Lung (tissue), 12 donors: ENCODE results near the gene CAV2. TPM values are rescaled to one million over a fixed set of nuclear protein-coding genes. Genes with fewer than 3 reads are reported as not detected.

Source experiments
- ATAC-seq: fragments of 200-7000 bp; cut with Tn5 transposase; one replicate; pipeline ENCODE4 v1.9.1; 2020; ENCODE audit warnings: moderate number of reproducible peaks; ENCODE audit not compliant: insufficient read depth, low FRiP score
- DNase-seq, 3 donors: peaks; one replicate each; pipeline ENCODE4 v3.0.0-alpha.2; 2013 to 2017
- H3K27ac ChIP-seq, 2 donors: one replicate each; pipeline ENCODE4 v1.5.1; 2013; ENCODE audit warnings: mild to moderate bottlenecking in 2 of 2, moderate library complexity in 2 of 2, control low read depth in 1 of 2, inconsistent platforms in 1 of 2, low read depth in 1 of 2, low read length in 1 of 2
- H3K27me3 ChIP-seq, 3 donors: one replicate each; pipeline ENCODE4 v1.5.1; 2013; ENCODE audit warnings: low read length in 2 of 3; ENCODE audit not compliant: control insufficient read depth in 3 of 3, insufficient read depth in 3 of 3
- H3K36me3 ChIP-seq, 4 donors: one replicate each; pipeline ENCODE4 v1.5.1; 2013; ENCODE audit warnings: low read length in 4 of 4, mild to moderate bottlenecking in 1 of 4, moderate library complexity in 1 of 4; ENCODE audit not compliant: control insufficient read depth in 4 of 4, insufficient read depth in 4 of 4
- H3K4me1 ChIP-seq, 5 donors: one replicate each; pipeline ENCODE4 v1.5.1; 2013; ENCODE audit warnings: low read length in 5 of 5, mild to moderate bottlenecking in 2 of 5, moderate library complexity in 1 of 5; ENCODE audit not compliant: control insufficient read depth in 5 of 5, insufficient read depth in 5 of 5
- H3K4me3 ChIP-seq: one replicate; pipeline ENCODE4 v1.5.1; 2013; ENCODE audit warnings: mild to moderate bottlenecking, control low read depth, moderate library complexity
- H3K9ac ChIP-seq, 2 donors: one replicate each; pipeline ENCODE4 v1.5.1; 2013; ENCODE audit warnings: low read length in 2 of 2, control low read depth in 1 of 2; ENCODE audit not compliant: insufficient read depth in 1 of 2
- H3K9me3 ChIP-seq, 4 donors: one replicate each; pipeline ENCODE4 v1.5.1; 2013; ENCODE audit warnings: low read length in 3 of 4, mild to moderate bottlenecking in 1 of 4, moderate library complexity in 1 of 4; ENCODE audit not compliant: control insufficient read depth in 4 of 4, insufficient read depth in 3 of 4
- CTCF ChIP-seq: IDR thresholded peaks from 2 replicates; pipeline ENCODE4 v1.5.1; 2012; ENCODE audit warnings: mild to moderate bottlenecking; ENCODE audit errors: control extremely low read depth, extremely low read depth
- WGBS, 2 donors: extraction: QIAGEN DNeasy Blood & Tissue Kit; methylation state at CpG; one replicate each; pipeline ENCODE4 v1.1.7; 2013; 5-methylcytosine and 5-hydroxymethylcytosine counted together
- polyA plus RNA-seq, 2 donors: library from polyadenylated mRNA; stranded (reverse); fragments of 200-250 nt; gene quantifications; one replicate each; pipeline ENCODE4 v1.2.1, GENCODE V29; 2013
- total RNA-seq, 2 donors: library from RNA; depleted of rRNA in 1 of 2; stranded (reverse); fragments of >200 nt in 1 of 2; gene quantifications; one replicate each; pipeline ENCODE4 v1.2.1, GENCODE V29; 2014 to 2021
- donor health status: control.
- donor health status: control.
- donor health status: Bipolar disorder and iron deficiency.
- donor health status: healthy.
- donor health status: DM: yes; HTN: yes; CAD: no.

CAV2 gene
- total and polyA plus RNA-seq, 4 donors, result 57.9 to 214 (median 106) TPM

GRCh38 chr7:116553168-116553964 lies 53.8 kb downstream of the CAV2 start:
- Histone ChIP-seq H3K27ac (peak overlapping the region; percentile 33 to 35), H3K4me1 (peaks cover 0 to 37% (median 3%) of the 10 kb centered on the region in 5 donors), H3K36me3 (peaks cover 0 to 16% (median 7%) of the 10 kb centered on the region in 4 donors), H3K9me3 (no peaks in the 10 kb centered on the region), H3K27me3 (no peaks in the 10 kb centered on the region), H3K9ac (no peak overlapping the region), H3K4me3 (no peak overlapping the region)
- 58 to 74% methylated on average over 3 of the region's 3 CpGs for WGBS, 2 donors
- DNase-seq (no peak), ATAC-seq (no peak)
- no peak for TF ChIP-seq CTCF

DNA sequence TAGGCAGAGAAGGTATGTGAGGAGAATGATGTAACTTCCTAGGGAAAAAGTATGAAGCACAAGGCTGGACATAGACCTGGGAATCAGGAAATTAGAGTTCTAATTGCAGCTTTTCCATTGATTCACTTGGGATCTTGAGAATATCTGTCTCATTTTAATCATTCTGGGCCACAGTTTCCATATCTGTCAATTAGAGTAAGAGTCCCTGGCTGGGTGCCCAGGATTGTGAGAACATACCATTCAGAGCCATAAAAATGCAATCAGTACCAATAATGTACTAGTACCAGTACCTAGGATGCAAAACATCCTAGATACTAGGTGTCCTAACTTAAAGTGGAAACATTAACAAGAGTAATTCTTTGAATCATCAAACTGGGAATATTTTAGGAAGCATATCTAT lies 54.9 kb downstream of the CAV2 start:
- no peak for DNase-seq
- peaks cover 0 to 32% (median 3%) of the 10 kb centered on the region in 5 donors for H3K4me1 ChIP-seq
- no peaks in the 10 kb centered on the region for H3K9me3 ChIP-seq
- no peak for ATAC-seq
- peaks cover 0 to 19% (median 8%) of the 10 kb centered on the region in 4 donors for H3K36me3 ChIP-seq
- H3K27ac ChIP-seq, result peak overlapping the region in 1 of 2 donors; percentile 51
- H3K4me3 ChIP-seq, result no peak overlapping the region
- H3K9ac ChIP-seq, result no peak overlapping the region
- TF ChIP-seq CTCF, result no peak
- no peaks in the 10 kb centered on the region for H3K27me3 ChIP-seq

- H3K27ac ChIP-seq, result peak overlapping the region in 1 of 2 donors; percentile 9
- ATAC-seq (no peak), DNase-seq (no peak)
- H3K27me3 ChIP-seq, result no peaks in the 10 kb centered on the region
- H3K4me1 ChIP-seq, result peaks cover 0 to 31% (median 3%) of the 10 kb centered on the region in 5 donors
- no peak for TF ChIP-seq CTCF
- H3K9ac ChIP-seq, result no peak overlapping the region
- H3K4me3 ChIP-seq, result no peak overlapping the region
- 57 to 61% methylated on average over 4 of the region's 4 CpGs for WGBS, 2 donors
- H3K36me3 ChIP-seq, result peaks cover 0 to 19% (median 10%) of the 10 kb centered on the region in 4 donors
- H3K9me3 ChIP-seq, result no peaks in the 10 kb centered on the region
These were observed 55.4 kb downstream of the CAV2 start for GRCh38 chr7:116554911-116555310.
